Natural killer cell (primary cell): ENCODE data around the gene BRME1. TPM values are rescaled to one million over a fixed set of nuclear protein-coding genes. Genes with fewer than 3 reads are reported as not detected.

Experiments
- ATAC-seq, 3 donors: fragments of 150-1000 bp in 2 of 3; fragments of 200-7000 bp in 1 of 3; cut with Tn5 transposase; 1 replicate in 1 of 3; 2 replicates in 2 of 3; pipeline ENCODE4 v1.10.0; 2021; ENCODE audit warnings: mild to moderate bottlenecking in 2 of 3, moderate library complexity in 2 of 3
- DNase-seq, 2 donors: peaks; one replicate each; pipeline versions ENCODE4 v3.0.0 to v3.0.0-alpha.2; 2013 to 2021; ENCODE audit warnings: mixed read lengths in 1 of 2
- H3K27ac ChIP-seq: one replicate; pipeline ENCODE4 v1.5.1; 2013; ENCODE audit warnings: mild to moderate bottlenecking, low read length
- H3K27me3 ChIP-seq: one replicate; pipeline ENCODE4 v1.6.1; 2013; ENCODE audit warnings: low read length; ENCODE audit not compliant: control insufficient read depth, insufficient read depth
- H3K36me3 ChIP-seq: one replicate; pipeline ENCODE4 v1.6.1; 2013; ENCODE audit warnings: low read length; ENCODE audit not compliant: control insufficient read depth, insufficient read depth
- H3K4me1 ChIP-seq: one replicate; pipeline ENCODE4 v1.6.1; 2013; ENCODE audit warnings: low read length; ENCODE audit not compliant: control insufficient read depth, insufficient read depth
- H3K4me3 ChIP-seq: one replicate; pipeline ENCODE4 v1.5.1; 2013; ENCODE audit warnings: low read length
- H3K9me3 ChIP-seq: one replicate; pipeline ENCODE4 v1.6.1; 2013; ENCODE audit warnings: low read length; ENCODE audit not compliant: control insufficient read depth, insufficient read depth
- H3K27ac Mint-ChIP-seq, 2 donors: one replicate each; pipeline ENCODE4 v1.8.0; 2022; ENCODE audit warnings: mild to moderate bottlenecking in 2 of 2, mixed read lengths in 2 of 2, moderate library complexity in 1 of 2
- H3K27me3 Mint-ChIP-seq, 2 donors: one replicate each; pipeline ENCODE4 v1.8.0; 2022; ENCODE audit warnings: low read depth in 2 of 2, mixed read lengths in 2 of 2
- H3K36me3 Mint-ChIP-seq: one replicate; pipeline ENCODE4 v1.8.0; 2022; ENCODE audit warnings: mixed read lengths
- H3K4me1 Mint-ChIP-seq, 2 donors: one replicate each; pipeline ENCODE4 v1.8.0; 2022; ENCODE audit warnings: mixed read lengths in 2 of 2
- H3K4me3 Mint-ChIP-seq: one replicate; pipeline ENCODE4 v1.8.0; 2022; ENCODE audit warnings: mild to moderate bottlenecking, moderate library complexity, mixed read lengths
- H3K9me3 Mint-ChIP-seq, 2 donors: one replicate each; pipeline ENCODE4 v1.8.0; 2022; ENCODE audit warnings: mixed read lengths in 2 of 2
- CTCF ChIP-seq: fragments of 200-600 bp; IDR thresholded peaks from one replicate; pipeline ENCODE4 v1.8.0; 2022; ENCODE audit warnings: antibody characterized with exemption
- WGBS: methylation state at CpG from one replicate; pipeline ENCODE4 v1.1.7; 2013; ENCODE audit warnings: missing lambda C conversion rate; ENCODE audit not compliant: insufficient coverage; 5-methylcytosine and 5-hydroxymethylcytosine counted together
- intact Hi-C: fragments of 100-400 bp; cut with micrococcal nuclease; formaldehyde crosslinking; loops from one replicate; pipeline ENCODE4 v1.14.2; 2022
- total RNA-seq, 4 donors: library from RNA; stranded (reverse); fragments of 120-200 nt in 1 of 4; gene quantifications; one replicate each; pipeline versions ENCODE4 v1.2.3 to v1.2.4, GENCODE V29; 2013 to 2022

Gene BRME1
- total RNA-seq, 3 donors from 2014 or later (not counting 1 experiment from before 2014, with no cell fraction given): 3.8 to 7.7 (median 4.0) TPM

- ATAC-seq (no peak), DNase-seq (no peak)
- Histone ChIP-seq H3K27me3 (no peaks in the 10 kb centered on the region), H3K27ac (no peak overlapping the region), H3K9me3 (no peaks in the 10 kb centered on the region), H3K4me3 (no peak overlapping the region), H3K4me1 (no peaks in the 10 kb centered on the region), H3K36me3 (peaks cover 50% of the 10 kb centered on the region)
- intact Hi-C loops: no loop called here
- H3K4me3 Mint-ChIP-seq: no peak overlapping the region
- H3K27me3 Mint-ChIP-seq: no peaks in the 10 kb centered on the region
- 99% methylated on average over 11 of the region's 11 CpGs for WGBS
- no peaks in the 10 kb centered on the region for H3K4me1 Mint-ChIP-seq
- no peak for TF ChIP-seq CTCF
- peak overlapping the region in 1 of 2 donors; percentile 63 for H3K27ac Mint-ChIP-seq
- no peaks in the 10 kb centered on the region for H3K36me3 Mint-ChIP-seq
- H3K9me3 Mint-ChIP-seq: no peaks in the 10 kb centered on the region
These were observed 14.6 kb upstream of the BRME1 start for GRCh38 chr19:13920524-13920923.

GRCh38 chr19:13918726-13919411 lies 13.0 kb upstream of the BRME1 start:
- no peaks in the 10 kb centered on the region for H3K27me3 ChIP-seq
- ATAC-seq (no peak), DNase-seq (no peak)
- H3K4me1 ChIP-seq: no peaks in the 10 kb centered on the region
- no peaks in the 10 kb centered on the region for H3K9me3 Mint-ChIP-seq
- no peak overlapping the region for H3K27ac ChIP-seq
- H3K4me1 Mint-ChIP-seq: no peaks in the 10 kb centered on the region
- no peaks in the 10 kb centered on the region for H3K9me3 ChIP-seq
- intact Hi-C loops: no loop called here
- WGBS: 97% methylated on average over 31 of the region's 34 CpGs
- H3K36me3 ChIP-seq: peaks cover 51% of the 10 kb centered on the region
- H3K27me3 Mint-ChIP-seq: no peaks in the 10 kb centered on the region
- no peak for TF ChIP-seq CTCF
- H3K36me3 Mint-ChIP-seq: no peaks in the 10 kb centered on the region
- H3K4me3 ChIP-seq: no peak overlapping the region
- no peak overlapping the region for H3K4me3 Mint-ChIP-seq
- H3K27ac Mint-ChIP-seq: no peak overlapping the region

GRCh38 chr19:13917888-13918406 lies 12.0 kb upstream of the BRME1 start:
- no peak overlapping the region for H3K27ac Mint-ChIP-seq
- no peaks in the 10 kb centered on the region for H3K36me3 Mint-ChIP-seq
- no peaks in the 10 kb centered on the region for H3K27me3 Mint-ChIP-seq
- no peak for TF ChIP-seq CTCF
- no peaks in the 10 kb centered on the region for H3K27me3 ChIP-seq
- no peaks in the 10 kb centered on the region for H3K9me3 Mint-ChIP-seq
- ATAC-seq: no peak
- H3K4me1 Mint-ChIP-seq: no peaks in the 10 kb centered on the region
- no peak overlapping the region for H3K4me3 Mint-ChIP-seq
- DNase-seq: no peak
- H3K4me3 ChIP-seq: no peak overlapping the region
- H3K4me1 ChIP-seq: no peaks in the 10 kb centered on the region
- H3K27ac ChIP-seq: no peak overlapping the region
- peaks cover 49% of the 10 kb centered on the region for H3K36me3 ChIP-seq
- intact Hi-C loops: no loop called here
- 94% methylated on average over 14 of the region's 14 CpGs for WGBS
- H3K9me3 ChIP-seq: no peaks in the 10 kb centered on the region

GRCh38 chr19:13914777-13915176 lies 8.9 kb upstream of the BRME1 start:
- Mint-ChIP-seq H3K4me1 (no peaks in the 10 kb centered on the region), H3K9me3 (no peaks in the 10 kb centered on the region), H3K27ac (no peak overlapping the region), H3K4me3 (no peak overlapping the region), H3K27me3 (no peaks in the 10 kb centered on the region), H3K36me3 (no peaks in the 10 kb centered on the region)
- intact Hi-C loops: no loop called here
- no peak overlapping the region for H3K4me3 ChIP-seq
- H3K9me3 ChIP-seq: no peaks in the 10 kb centered on the region
- ATAC-seq (no peak), DNase-seq (no peak)
- no peaks in the 10 kb centered on the region for H3K27me3 ChIP-seq
- no peak for TF ChIP-seq CTCF
- 94% methylated on average over 3 of the region's 3 CpGs for whole genome bisulfite sequencing
- H3K36me3 ChIP-seq: peaks cover 36% of the 10 kb centered on the region
- H3K27ac ChIP-seq: no peak overlapping the region
- H3K4me1 ChIP-seq: no peaks in the 10 kb centered on the region
